ENCODE data around the gene UIMC1.

- TF ChIP-seq CTCF (optimal IDR thresholded peaks at IDR 0.05 in 1 of 3, IDR thresholded peaks at IDR 0.05 in 1 of 3, conservative IDR thresholded peaks at IDR 0.05 in 1 of 3; ENCODE audit: extremely low read depth in 1 of 3, insufficient read depth in 2 of 3, low read length in 3 of 3) (no peak), EZH2 (IDR thresholded peaks at IDR 0.05; ENCODE audit: low read length) (no peak)
Measured at GRCh38 chr5:176916337-176916736, 90.2 kb downstream of the UIMC1 start.
